ENCODE results near the gene MYO7B.

The MYO7B gene

DNA sequence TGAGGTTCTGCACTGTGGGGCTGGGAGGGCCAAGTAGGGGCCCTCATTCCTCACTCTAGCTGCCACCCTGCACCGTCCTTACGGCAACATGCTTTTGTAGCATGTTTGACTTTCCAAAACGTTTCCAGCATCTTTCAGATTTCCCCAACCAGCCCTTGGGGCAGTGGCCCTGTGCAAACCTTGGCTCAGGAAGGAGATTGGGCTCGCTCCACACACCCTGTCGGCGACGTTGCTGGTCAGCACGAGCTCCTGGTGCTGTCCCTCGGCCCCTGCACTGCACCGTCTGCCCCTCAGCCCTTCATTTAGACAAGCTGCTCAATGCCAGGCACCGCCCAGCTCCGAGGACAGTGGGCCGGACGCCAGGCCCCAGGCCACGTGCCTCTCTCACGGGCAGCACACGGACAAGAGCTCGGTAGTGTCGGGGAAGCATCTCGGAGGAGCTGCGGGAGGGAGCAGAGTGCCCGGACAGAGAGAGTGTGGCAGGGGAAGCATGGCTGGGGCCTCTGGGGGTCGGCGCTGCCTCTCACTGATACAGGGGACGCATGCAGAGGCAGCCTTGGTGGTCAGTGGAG, 117.4 kb downstream of the MYO7B start:
- DNase-seq, result no peak

DNA sequence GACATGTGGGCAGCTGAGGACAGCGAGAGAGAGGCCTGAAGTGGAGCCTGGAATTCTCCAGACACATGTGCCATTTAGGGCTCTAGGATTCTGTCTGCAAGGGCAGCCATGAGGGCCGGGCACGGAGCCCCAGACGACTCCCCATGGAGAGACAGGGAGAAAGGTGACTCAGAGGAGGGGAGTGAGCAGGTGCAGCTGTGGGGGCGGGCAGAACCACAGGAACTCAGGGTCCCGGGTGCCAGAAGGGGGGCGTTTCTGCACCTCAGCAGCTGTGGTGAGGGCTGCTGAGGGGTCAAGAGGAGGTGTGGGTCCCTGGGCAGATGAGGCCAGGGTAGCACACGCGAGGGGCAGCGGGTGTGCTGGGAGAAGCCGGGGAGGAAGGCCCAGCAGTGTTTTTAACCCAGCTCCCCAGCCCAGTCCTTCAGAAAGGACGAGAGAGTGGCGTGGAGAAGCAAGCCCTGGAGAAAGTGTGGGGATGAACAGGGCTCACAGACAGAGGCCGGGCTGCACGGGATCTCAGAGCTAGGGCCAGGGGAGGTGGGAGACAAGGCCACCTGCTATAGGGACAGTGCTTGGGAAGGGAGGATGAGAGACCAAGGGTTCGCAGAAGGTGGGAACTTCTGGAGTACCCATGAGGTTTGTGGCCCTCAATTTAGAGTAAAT, 118.1 kb downstream of the MYO7B start:
- DNase-seq, result no peak

DNA sequence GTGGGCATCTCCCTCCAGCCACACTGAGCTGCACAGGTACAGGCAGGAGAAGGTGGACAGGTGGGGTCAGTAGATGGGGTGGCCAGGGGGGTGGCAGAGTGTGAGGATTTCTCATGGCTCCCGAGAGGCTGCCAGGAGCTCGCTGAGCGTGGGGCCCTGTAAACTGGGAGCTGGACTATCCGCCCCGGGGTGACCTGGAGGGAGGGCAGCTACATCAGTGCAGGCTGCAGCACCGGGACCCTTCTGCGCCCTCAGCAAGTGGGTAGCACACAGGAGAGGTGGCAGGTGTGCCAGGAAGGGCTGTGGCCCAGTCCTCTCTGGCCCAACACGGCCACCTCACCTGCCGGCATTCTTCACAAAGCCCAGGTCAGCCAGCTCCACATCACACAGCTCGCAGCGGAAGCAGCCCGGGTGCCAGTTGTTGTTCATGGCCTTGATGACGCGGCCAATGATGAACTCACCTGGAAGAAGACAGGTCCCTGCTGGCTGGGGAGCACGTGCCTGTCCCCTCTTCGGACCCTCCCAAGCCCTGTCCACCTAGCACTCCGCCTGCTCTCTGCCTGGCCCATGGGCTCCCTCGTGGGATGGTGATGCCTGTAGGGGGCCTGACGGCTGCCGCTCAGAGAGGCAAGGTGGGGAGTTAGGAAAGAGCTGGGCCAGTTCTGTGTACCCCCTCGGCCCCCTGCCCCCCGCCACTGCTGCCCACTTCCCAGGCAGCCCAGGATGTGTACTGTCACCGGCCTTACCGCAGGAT, 118.8 kb downstream of the MYO7B start:
- DNase-seq, result no peak

DNA sequence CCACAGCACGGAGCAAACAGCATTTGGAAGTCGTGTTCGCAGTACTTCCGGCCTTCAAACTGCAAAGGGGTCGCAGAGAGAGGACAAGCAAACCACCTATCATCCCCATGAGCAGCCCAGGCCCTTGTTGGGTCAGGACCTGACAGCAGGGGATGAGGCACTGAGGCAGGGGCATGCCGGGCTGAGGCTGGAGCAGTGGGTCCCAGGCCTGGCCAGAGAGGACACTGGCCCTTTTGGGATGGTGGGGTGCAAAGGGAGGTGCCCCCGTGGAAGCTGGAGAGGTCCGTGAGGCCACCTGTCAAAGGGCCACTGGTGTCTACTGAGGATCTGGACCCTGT, 119.3 kb downstream of the MYO7B start:
- DNase-seq, result no peak

DNA sequence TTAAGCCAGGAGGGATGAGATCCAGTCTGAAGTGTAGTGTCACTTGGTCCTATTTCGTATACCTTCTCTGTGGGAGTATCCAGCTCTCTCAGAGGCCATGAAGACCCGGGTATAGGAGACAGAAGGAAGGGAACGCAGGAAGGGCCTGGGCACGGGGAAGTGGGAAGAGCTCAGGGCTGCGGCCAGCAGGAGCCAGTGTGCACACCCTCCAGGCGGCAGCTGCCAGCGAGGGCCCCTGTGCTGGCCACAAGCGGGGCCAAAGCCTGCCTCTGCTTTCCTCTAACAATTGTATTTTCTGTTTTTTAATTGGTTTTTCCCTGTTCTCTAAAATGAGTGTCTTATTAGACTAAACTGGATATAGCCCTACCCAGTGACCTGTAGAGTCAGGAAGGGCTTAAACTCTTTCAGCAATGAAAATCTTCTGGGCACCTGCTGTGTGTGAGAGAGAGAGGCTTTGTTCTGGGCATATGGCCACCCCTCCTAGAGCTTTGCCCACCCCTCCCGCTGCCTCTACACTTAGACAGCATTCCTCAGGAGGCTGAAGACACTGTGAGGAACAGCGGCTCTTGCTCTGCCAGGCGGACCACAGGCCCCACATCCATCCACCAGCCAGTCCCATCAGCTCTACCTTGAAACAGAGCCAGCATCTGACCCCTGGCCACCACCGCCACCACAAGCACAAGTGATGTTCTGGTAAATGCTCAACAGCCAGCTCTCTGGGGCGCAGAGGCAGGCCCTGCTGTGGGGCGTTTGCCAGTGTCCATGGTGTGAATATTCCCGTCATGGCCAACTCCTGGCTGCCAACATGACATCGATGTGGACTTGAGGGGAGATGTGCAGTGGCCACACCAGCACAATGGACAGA, 120.0 kb downstream of the MYO7B start:
- no peak for DNase-seq

DNA sequence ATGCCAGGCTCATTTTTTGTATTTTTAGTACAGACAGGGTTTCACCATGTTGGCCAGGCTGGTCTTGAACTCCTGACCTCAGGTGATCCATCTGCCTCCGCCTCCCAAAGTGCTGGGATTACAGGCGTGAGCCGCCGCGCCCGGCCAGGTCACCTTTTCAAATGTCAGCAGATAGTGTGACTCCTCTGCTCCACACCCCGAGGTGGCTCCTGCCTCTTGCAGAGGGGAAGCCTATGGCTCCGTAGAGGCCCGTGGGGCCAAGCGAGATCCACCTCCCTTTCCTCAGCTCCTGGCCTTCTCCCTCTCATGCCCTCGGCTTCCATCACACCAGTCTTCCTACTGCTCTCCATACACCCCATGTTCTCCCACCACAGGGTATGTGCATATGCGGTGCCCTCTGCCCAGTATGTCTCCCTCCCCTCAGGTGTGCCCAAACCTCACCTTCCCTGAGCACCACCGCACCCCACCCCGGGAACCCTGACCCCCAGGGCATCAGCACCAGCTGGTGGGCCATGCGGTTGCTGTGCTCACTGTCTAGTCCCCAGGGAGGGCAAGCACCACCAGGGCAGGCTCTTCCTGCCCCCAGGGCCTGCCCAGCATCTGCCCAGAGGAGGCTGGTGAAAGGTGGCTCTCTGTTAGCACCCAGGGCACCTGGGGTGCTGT, 121.2 kb downstream of the MYO7B start:
- DNase-seq, result no peak

DNA sequence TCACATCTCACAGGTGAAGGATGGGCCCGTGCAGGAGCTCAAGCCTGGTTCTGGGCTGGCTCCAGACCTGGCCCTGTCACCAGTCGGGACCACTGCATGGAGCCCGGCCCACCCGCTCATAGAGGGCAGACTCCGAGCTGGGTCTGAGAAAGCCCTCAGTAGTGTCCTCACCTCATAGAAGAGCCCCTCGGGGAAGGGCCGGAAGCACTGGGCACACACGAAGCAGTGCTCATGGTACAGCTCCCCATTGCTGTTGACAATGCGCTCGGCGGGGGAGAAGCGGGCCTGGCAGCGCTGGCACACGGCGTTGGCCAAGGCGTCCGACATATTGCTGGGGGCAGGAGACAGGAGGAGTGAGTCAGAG, 121.7 kb downstream of the MYO7B start:
- DNase-seq, result no peak

DNA sequence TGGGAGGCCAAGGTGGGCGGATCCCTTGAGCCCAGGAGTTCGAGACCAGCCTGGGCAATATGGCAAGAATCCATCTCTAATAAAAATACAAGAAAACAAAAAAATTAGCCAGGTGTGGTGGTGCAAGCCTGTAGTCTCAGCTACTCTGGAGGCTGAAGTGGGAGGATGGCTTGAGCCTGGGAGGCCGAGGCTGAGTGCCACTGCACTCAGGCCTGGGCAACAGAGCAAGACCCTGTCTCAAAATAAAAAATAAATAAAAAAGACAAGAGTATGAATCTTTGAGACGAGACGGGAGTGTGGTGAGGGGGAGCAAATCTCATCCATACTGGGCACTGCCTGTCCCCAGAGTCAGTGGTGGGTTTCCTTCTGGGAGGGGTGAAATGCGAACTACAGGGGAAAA, 122.7 kb downstream of the MYO7B start:
- DNase-seq, result no peak

DNA sequence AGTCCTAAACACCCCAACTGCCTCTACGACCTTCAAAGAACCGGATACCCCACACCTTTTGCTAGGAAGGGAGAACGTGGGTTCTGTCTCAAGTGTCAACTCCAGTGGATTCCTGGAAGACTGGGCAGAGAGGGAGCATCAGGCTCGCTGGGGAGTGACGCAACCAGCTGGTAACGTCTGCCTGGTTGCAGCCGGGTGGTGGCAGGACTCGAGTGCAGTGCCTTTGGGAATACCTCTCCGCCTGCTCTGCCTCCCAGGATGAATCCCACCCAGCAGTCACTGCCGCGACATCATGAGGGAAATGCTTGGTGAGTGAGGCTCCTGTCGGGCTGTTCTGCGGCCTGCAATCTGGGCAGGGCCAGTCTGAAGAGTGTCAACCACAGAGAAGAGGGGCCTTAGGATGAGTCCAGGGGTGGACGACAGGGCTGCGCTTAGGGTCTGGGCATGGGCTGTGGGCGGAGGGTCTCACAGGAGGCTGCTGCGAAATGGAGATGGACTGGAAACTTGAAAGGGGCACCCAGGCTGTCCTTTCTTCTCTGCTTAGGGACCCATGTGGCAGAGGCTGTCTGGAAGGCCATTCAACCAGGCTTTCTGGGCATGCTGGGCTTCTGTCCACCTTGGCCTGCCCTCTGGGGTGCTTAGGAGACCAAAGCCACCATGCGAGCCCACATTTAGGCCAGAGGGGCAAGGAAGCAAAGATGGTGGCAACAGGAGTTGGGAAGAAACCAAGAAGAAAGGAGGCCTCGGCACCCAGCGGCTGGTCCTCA, 123.3 kb downstream of the MYO7B start:
- DNase-seq, result no peak

DNA sequence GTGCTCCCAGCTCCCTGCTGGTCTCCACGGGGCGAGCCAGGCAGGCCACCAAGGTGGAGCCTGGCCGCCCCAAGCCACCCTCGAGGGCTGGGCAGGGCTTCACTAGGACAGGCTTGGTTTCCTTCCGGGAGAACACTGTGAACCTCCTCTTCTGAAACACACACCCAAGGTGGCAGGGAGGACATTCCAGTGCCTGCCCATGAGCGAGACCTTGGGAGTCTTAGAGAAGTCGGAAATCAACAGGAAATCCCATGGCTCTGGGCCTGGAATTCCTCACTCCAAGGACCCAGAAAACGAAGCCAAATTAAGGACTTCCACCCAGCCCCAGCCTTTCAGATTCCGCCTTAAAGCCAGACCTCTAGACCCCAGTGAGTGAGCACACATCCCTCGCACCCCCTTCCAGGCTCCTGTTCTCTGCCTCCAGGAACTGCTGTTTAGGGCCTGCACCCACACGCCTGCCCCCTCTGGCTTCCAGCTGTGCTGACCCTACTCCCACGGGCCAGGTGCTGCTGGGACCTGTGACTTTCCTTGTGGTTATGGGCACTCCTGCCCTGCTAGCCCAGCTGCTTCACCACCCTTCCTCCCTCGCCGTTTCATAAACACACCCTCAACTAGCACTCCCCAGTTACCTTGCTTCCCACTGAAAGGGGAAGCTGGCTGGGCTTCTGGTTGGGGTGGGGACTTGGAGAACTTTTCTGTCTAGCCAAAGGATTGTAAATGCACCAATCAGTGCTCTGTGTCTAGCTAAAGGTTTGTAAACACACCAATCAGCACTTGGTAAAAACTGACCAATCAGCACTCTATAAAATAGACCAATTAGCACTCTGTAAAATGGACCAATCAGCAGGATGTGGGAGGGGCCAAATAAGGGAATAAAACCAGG, 124.2 kb downstream of the MYO7B start:
- no peak for DNase-seq

DNA sequence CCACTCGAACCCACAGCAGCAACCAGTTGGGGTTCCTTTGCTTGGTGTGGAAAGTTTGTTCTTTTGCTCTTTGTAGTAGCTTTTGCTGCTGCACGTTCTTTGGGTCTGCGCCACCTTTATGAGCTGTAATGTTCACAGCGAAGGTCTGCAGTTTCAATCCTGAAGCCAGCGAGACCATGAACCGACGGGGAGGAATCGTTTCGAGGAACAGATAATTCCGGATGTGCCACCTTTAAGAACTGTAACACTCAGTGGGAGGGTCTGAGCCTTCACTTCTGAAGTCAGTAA, 124.8 kb downstream of the MYO7B start:
- DNase-seq, result no peak

DNA sequence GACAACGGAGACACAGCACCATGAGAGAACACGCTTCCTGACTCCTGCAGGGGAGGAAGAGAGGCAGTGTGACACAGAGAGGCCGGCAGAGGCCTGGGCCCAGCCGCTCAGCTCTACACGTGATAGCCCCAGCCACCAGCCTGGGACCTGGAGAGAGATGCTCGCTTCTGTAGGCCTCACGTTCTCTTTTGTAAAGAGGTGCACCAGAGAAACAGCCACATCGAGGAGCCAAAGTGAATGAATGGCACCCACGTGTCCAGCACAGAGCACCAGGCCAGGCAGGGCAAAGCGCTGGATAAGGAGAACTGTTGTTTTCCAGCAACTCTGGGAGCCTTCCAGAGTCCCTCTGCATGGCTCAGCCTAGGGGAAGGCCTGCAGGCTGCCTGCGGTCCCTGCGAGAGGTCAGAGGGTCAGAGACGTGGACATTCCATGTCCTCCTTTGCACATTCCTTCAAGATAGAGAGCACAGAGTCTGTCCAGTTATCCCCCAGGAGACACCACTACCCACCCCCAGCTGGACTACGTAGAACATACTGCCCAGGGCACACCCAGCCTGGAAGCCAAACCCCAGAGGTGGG, 125.7 kb downstream of the MYO7B start:
- no peak for DNase-seq

DNA sequence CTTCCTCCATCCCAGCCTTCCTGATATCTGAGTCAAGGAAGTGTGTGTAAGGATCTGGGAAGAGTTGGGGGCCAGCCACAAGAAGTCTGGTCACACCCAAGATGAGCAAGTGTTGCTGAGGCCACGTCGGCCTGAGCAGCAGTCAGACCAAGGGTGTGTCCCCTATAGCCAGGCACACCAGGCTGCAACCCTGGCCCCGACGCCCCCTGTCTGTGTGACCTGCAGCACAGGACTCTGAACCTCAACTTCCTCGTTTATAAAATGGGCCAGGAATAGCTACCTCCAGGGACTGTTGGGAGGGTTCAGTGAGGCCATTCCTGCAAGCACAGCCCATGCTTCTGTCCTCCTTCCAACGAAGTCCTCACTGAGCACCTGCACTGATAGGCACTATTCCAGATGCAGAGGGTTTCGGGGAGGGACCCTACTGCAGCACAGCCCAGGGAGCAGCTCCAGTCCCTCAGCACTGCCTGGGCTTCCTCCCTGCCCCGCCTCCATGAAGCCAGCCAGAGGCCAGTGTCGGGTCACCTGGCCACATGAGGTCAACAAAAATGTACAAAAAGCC, 126.5 kb downstream of the MYO7B start:
- no peak for DNase-seq

DNA sequence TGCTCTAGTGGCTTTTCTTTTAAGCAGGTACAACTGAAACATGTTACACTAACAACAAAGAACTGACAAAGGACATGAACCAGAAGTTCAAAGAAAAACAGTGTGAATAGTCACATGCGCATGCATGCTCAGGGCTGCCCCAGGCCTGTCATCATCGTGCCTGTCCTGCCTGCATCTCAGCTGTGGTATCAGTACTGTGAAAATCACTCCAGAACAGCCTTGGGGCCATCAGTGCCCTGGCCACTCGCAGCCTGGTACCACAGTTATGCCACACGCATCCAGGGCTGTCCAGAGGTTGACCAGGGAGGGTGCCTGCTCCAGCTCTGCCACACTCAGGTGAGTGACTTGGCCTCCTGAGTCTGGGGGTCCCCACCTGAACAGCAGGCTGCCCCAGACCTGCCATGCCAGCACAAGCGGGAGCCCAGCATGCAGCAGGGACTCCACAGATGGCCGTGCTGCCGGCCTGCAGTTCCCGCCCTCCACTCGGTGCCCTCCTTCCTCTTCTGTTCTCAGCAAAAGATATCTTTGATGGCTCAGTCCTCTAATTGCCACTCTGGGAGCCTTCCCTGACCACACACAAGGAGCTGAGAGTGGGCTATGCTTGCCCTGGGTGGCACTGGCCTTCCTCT, 127.6 kb downstream of the MYO7B start:
- no peak for DNase-seq

DNA sequence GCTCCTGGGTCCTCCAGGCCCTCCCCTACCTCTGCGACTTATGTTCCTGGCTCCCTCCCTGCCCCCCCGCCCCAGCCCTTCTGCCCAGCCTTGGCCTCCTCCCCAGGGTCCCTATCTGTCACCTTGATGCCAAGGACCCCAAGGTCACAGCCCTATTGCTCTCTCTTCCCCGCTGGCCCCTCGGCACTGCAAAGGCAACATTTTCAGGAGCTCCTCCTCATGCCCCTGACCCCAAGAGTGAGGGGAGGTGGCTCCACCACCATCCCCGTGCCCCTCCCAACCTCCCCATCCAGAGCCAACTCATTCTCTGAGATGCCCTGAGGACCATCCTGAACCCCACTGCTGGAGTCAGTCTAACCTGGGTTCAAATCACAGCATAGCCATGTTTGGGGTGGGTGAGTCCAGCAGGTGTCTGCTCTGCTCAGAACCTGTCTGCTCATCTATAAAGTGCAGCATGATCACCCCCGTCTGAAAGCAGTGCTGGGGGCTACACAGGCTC, 128.1 kb downstream of the MYO7B start:
- DNase-seq, result no peak

DNA sequence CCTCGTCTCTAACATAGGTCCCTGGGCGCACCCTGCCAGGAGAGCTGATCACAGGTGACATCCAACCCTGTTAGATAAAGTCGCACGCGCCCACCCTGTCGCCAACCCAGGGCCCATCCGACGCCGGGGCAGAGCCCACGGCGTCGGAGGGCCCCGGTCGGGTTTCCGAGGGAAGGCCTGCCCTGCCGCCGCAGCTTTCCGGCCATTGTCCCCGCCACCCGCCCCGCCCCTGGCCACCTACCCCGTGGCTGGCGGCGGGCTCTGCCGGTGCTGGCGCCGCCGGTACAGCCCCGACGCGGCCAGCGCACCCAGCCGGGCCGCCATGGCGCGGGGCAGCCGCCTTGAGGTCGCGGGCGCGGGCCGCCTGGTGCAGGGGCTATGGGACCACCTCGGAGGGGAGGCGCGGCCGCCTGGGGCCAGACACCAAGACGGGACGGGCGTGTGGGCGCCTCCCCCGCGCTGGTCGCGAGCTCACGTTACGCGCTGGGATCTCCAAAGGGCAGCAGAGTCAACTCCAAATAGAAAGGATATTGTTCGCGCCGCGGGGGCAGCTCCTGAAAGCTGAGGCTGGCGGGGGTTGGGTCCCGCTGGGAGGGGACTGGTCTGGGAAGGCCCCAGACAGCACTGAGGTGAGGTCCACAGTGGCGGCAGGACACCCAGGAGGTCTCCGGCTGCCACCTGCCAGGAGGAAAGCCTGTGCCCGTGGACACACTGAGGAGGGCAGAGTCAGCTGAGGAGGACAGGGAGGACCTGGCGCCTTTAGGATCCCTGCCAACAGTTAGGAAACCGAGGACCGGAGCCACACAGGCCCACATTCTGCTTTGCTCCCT, 128.8 kb downstream of the MYO7B start:
- DNase-seq, result no peak

DNA sequence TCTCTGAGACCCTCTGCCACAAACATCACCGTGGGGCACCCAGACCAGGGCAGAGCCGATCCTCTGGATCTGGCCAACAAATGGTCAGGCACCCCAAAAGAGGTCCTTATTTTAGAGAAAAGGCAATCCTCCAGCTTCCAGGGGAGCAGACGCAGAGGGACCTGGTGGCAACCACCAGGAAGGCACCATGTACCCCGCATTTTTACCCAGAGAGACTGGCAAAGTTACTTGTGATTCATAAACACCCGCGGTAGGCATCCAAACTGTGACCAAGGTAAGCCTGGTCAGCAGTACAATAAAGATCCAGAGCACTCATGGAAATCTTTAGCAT, 129.4 kb downstream of the MYO7B start:
- no peak for DNase-seq

DNA sequence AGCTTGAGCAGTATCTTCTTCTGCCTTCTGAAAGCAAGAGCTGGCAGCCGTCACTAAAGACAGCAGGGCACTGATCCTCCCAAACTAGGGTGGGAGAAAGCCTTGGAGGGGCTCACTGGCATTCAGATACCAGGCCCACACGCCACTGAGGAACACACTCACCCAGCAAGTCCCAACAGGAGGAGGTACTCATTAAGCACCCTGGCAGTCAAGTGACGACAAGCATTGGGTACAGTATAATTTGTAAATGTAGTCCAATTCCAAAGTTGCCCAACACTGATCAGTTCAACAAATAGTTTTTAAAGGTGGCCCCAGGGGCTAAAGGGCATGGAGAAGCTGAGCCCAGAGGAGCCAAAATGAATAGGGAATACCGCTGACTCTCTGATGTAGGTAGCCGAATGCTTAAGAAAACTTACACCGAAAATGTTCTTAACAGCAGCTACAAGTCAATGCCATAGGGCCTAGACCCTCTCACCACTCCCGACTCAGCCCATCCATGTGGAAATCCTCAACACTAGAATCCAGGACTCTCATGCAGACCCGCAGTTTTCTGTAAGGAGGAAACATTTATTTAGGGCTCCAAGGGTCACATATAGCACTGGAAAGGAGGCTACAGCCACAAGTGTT, 129.9 kb downstream of the MYO7B start:
- DNase-seq, result no peak

DNA sequence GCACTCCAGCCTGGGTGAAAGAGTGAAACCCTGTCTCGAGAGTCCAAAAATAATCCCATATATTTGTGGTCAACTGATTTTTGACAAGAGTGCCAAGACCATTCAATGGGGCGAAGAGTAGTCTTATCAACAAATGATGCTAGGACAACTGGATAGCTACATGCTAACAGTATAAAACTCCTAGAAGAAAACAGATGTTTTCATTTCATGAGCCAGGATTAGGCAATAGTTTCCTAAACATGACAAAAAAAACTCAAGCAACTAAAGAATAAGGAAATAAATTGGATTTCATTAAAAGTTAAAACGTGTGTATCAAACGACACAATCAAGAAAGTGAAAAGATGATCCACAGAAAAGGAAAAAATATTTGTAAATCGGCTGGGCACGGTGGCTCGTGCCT, 133.6 kb downstream of the MYO7B start:
- DNase-seq, result no peak

All from NCI-H1417 treated with DMSO at 0.1 percent for 48 hours (cell line).